Occipital lobe (tissue), 2 donors: Measurements from ENCODE around the gene VPS54. TPM values are rescaled to one million over a fixed set of nuclear protein-coding genes. Genes with fewer than 3 reads are reported as not detected.
"Not testable (repeated sequence)": the region's sequence is repeated elsewhere in the genome, so short reads cannot be mapped to it uniquely, and the experiment has no call there.

Source experiments
- DNase-seq: peaks from one replicate; lab custom pipeline; 2025; lab: John Stamatoyannopoulos, UW
- total RNA-seq: library from RNA; depleted of rRNA; stranded (reverse); fragments of >200 nt; gene quantifications from one replicate; pipeline ENCODE4 v1.2.3, GENCODE V29; 2014

Gene VPS54
- total RNA-seq, 1 donor from 2014 or later: 43.5 TPM

DNA sequence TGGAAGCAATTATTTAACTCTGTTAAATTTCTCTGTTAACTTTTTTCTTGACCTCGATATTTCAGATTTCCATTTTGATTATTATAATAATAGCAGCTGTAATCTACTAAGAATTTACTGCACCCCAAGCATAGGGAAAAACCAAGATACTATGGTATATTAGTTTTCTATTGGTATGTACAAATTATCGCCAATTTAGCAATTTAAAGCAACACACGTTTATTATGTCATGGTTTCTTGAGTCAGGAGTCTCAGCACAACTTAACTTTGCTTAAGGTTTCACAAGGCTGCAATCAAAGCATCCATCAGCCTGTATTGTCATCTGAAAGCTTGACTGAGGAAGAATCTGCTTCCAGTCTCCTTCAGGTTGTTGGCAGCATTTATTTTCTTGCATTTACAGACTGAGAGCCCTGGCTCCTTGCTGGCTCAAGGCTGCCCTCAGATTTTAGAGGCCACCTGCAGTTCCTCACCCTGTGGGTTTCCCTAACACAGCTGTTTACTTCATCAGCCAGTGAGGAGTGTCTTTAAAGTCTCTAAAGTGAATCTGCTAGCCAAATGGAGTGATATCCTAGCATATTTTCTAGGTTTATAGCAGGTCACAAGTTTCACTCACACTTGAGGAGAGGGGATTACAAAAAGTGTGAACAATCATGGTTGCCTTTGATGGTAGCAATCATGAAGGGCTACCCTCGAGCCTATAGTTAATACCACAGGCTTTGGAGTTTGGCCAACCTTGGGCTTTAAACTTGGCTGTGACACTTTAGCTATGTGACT is 4.4 kb upstream of the VPS54 start:
- no peak for DNase-seq

- DNase-seq: no peak
These were observed 2.4 kb upstream of the VPS54 start for GRCh38 chr2:64021578-64021977.

- DNase-seq: no peak
These were observed 824 bp upstream of the VPS54 start for GRCh38 chr2:64019975-64020528.

GRCh38 chr2:64018701-64019082 is 536 bp downstream of the VPS54 start:
- peak; percentile 75 for DNase-seq

GRCh38 chr2:64017811-64018700 is 1.2 kb downstream of the VPS54 start:
- DNase-seq: no peak

DNA sequence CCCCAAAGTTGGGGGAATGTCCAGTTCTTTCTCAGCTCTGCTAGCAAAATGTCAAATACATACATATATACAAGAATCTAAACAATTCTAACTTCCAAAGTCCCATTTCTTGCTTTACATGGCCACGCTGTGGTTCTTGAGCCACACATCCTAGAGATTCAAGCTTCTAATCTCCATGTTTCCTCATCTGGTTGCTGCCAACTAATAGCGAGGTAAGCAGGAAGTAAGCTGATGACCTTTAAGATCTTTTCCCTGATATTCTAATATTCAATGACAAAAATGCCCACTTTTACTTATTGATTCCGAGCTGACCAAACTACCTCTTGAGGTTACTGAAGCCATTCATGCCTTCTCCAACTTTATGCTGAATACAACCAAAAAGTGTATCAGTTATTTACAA is 3.3 kb downstream of the VPS54 start:
- DNase-seq: no peak

DNA sequence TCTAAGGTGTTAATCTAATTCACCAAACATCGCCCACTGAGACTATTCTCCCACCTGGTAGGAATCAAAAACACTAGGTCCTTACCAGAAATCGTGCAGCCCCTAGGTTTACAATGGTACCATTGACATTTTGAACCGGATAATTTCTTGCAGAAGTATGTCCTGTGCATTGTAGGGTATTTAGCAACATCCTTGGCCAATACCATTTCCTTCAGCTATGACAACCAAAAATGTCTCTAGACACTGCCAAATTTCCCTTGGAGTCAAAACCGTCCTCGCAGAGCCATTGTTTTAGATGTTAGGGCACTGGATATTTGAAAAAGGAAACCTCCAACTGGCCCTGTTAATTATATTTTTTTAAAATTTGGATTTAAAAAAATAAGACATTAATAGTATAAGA is 3.8 kb downstream of the VPS54 start:
- DNase-seq: no peak

DNA sequence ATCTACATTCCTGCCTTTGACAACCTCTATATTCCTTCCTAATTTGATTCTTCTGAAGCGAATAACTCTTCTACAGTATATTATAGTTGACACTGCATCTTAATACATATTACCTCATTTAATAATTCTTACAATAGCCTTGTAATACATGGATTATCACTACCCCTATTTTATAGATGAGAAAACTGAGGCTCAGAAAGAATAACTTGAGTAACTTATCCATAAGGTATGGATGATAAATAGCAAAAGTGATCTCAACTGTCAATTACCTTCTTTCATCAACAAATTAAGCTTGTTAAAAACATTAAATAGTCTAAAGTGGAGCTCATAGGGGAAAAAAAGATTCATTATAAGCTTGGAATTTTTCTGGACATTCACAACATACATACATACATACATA is 4.6 kb downstream of the VPS54 start:
- DNase-seq: no peak

- DNase-seq: no peak
These were observed 6.2 kb downstream of the VPS54 start for GRCh38 chr2:64013053-64013452.

DNA sequence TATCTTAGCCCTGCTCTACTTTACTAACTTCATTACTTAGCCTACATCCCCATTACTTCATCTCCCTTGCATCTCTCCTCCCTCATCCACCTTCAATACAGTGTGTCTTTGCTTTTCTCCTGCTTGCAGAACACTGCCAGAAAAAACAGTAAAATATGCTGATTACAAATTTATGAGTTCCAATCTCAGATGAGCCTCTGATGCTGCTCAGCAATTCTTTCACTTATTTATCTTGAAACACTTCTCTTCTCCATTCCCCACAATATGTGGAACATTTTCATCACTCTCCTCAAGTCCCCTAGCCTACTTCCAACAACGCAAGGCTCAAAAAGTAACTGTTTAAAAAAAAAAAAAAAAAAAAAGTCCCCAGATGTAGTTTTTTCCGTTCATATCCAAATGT is 7.1 kb downstream of the VPS54 start:
- no peak for DNase-seq

GRCh38 chr2:64008434-64009009 is 10.7 kb downstream of the VPS54 start:
- no peak for DNase-seq

DNA sequence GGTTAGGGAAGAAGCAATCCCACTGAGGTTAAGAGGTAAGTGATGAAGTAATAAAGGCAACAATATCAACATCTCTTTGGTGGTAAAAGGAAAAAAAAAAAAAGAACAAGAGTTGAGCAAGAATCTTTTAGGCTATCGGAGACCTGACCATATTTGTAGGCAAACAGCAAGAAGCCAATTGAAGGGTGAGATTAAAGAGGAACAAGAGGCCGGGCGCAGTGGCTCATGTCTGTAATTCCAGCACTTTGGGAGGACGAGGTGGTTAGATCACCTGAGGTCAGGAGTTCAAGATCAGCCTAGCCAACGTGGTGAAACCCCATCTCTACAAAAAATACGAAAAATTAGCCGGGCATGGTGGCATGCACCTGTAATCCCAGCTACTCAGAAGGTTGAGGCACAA is 11.3 kb downstream of the VPS54 start:
- no peak for DNase-seq

- DNase-seq: no peak
These were observed 13.4 kb downstream of the VPS54 start for GRCh38 chr2:64005707-64006356.

- no peak for DNase-seq
These were observed 16.0 kb downstream of the VPS54 start for GRCh38 chr2:64003239-64003638.

DNA sequence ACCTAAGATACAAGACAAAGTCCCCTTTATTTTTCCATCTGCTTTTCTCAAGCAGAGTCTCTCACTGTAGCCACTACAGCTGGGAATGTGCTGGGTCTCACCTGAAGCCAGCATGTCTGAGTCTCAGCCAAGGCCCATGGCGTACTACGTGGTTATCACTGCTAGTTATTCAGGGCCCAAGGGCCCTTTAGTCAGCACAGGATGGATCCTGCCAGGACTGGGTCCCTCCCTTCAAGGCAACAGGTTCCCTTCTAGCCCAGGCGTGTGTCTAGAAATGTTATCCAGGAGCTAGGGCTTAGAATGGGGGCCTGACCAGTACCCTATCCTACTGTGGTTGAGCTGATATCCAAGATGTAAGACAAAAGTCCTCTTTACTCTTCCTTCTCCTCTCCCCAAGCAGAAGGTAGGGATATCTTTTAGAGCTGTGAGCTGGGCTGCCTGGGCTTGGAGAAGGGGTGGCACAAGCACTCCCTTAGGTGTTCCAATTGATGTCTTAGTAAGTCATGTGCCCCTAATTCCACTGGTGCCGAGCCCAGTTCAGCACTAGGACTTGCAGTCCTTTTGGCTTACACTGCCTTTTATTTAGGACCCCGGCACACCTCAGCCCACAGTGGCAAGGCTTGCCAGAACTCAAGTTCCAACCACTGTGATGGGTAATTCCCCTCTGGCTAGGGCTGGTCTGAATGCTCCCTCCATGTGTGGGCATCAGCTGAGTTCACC is 17.7 kb downstream of the VPS54 start:
- no peak for DNase-seq

DNA sequence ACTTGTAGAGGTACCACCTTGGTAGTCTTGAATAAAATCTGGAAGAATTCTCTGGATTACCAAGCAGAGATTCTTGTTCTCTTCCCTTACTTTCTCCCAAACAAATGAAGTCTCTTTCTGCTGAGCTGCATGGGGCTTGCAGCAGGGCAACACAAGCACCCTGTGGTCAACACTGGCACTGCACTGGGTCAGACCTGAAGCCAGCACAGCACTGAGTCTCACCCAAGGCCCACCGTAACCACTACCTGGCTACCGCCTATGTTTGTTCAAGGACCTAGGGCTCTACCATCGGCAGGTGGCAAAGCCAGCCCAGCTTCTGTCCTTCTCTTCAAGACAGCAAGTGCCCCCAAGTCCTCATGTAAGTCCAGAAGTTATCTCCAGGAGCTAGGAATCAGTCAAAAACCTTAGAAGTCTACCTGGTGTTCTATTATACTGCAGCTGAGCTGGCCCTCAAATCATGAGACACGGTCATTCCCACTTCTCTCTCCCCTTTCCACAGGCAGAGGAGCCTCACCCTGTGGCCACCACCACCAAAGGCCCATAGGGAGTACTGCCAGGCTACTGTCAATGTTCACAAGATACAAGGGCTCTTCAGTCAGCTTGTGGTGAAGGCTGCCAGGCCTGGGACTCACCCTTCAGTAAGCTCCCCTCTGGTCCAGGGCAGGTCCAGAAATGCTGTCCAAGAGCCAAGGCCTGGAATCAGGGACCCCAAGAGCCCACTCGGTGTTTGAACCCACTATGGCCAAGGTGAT is 18.4 kb downstream of the VPS54 start:
- DNase-seq: no peak

DNA sequence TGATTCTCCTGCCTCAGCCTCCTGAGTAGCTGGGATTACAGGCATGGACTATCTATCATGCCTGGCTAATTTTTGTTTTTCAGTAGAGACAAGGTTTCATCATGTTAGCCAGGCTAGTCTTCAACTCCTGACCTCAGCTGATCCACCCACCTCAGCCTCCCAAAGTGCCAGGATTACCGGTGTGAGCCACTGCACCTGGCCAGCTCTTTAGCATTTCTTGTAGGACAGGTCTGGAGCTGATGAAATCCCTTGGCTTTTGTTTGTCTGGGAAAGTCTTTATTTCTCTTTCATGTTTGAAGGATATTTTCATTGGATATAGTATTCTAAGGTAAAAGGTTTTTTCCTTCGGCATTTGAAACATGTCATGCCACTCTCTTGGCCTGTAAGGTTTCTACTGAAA is 20.2 kb downstream of the VPS54 start:
- DNase-seq: no peak

DNA sequence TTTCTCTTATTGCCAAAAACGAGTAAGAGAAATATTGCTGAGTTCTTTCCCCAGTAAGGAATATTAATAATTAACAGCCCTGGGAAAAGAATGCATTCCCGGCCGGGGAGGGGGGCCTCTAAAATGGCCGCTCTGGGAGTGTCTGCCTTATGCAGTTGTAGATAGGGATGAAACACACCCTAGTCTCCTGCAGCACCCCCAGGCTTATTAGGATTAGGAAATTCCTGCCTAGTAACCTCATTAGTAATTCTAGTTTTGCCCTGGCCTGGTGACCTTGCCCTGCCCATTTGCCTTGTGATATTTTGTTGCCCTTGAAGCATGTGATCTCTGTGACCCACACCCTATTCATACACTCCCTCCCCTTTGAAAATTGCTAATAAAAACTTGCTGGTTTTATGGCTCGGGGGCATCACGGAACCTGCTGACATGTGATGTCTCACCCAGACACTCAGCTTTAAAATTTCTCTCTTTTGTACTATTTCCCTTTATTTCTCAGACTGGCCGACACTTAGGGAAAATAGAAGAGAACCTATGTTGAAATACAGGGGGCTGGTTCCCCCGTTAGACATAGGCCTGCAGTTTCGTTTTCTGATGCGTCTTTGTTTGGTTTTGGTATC is 22.5 kb downstream of the VPS54 start:
- DNase-seq: not testable (repeated sequence)

- DNase-seq: not testable (repeated sequence)
These were observed 24.7 kb downstream of the VPS54 start for GRCh38 chr2:63994329-63995070.
